Non-pigmented ciliary epithelial cell (primary cell): Measurements from ENCODE around the gene CELF2.

Experiments used
- DNase-seq: peaks from one replicate; pipeline ENCODE4 v3.0.0-alpha.2; 2010; ENCODE audit warnings: low read depth

The CELF2 gene

GRCh38 chr10:11135709-11136108 is 118.0 kb downstream of the CELF2 start:
- DNase-seq: no peak

GRCh38 chr10:11138314-11139033 is 120.8 kb downstream of the CELF2 start:
- no peak for DNase-seq

GRCh38 chr10:11140963-11141362 is 123.3 kb downstream of the CELF2 start:
- no peak for DNase-seq

- DNase-seq: no peak
Observed at GRCh38 chr10:11141571-11142091, 124.0 kb downstream of the CELF2 start.

GRCh38 chr10:11142777-11143176 is 125.1 kb downstream of the CELF2 start:
- no peak for DNase-seq

- DNase-seq: no peak
Observed at GRCh38 chr10:11143242-11143641, 125.6 kb downstream of the CELF2 start.

GRCh38 chr10:11144626-11145494 is 127.2 kb downstream of the CELF2 start:
- no peak for DNase-seq

GRCh38 chr10:11145495-11145855 is 127.8 kb downstream of the CELF2 start:
- no peak for DNase-seq

- no peak for DNase-seq
Observed at GRCh38 chr10:11146402-11147171, 128.9 kb downstream of the CELF2 start.

GRCh38 chr10:11147722-11148121 is 130.1 kb downstream of the CELF2 start:
- DNase-seq: no peak

GRCh38 chr10:11148142-11149028 is 130.7 kb downstream of the CELF2 start:
- DNase-seq: no peak

- DNase-seq: no peak
Observed at GRCh38 chr10:11149807-11150141, 132.1 kb downstream of the CELF2 start.

GRCh38 chr10:11150231-11150731 is 132.6 kb downstream of the CELF2 start:
- DNase-seq: no peak

- DNase-seq: no peak
Observed at GRCh38 chr10:11150879-11151415, 133.3 kb downstream of the CELF2 start.

- DNase-seq: no peak
Observed at GRCh38 chr10:11152801-11153200, 135.1 kb downstream of the CELF2 start.

GRCh38 chr10:11153245-11153644 is 135.6 kb downstream of the CELF2 start:
- no peak for DNase-seq

- no peak for DNase-seq
Observed at GRCh38 chr10:11153766-11154165, 136.1 kb downstream of the CELF2 start.

- no peak for DNase-seq
Observed at GRCh38 chr10:11154333-11154732, 136.7 kb downstream of the CELF2 start.

GRCh38 chr10:11154849-11155498 is 137.3 kb downstream of the CELF2 start:
- DNase-seq: no peak

- no peak for DNase-seq
Observed at GRCh38 chr10:11156480-11156879, 138.8 kb downstream of the CELF2 start.
